Measurements from ENCODE around the gene MFRP.

The MFRP gene

DNA sequence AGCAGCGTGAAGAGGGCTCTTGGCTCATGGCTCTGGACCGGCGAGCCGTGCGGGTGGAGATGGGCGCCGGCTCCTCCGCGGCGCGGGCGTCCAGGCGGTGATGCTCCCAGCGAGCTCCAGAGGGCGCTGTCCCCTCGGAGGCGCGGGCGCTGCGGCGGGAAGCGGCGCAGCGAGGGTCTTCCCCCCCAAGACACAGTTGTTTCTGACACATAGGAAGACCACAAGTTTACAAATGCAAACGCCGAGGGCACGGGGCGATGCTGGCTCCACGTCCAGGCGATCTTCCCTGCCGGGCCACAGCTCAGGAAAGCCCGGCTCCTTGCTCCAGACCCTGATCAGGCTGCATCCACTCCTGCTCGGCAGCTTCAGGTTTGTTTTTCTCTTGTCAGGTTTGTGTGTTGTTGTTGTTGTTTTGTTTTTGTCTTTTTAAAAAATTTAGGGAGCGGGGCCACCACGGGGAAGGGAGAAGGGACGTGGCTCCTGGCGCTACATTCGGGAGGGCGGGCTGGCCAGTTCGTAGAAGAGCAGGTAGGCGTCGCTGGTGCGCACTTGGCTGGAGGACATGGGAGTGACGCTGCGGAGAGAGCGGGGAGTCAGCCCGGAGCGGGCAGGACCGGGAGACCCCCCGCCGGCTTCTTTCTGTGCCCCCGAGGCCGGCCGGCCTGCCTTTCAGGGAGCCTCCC lies 10.0 kb upstream of the MFRP start:
- DNase-seq = no peak

DNA sequence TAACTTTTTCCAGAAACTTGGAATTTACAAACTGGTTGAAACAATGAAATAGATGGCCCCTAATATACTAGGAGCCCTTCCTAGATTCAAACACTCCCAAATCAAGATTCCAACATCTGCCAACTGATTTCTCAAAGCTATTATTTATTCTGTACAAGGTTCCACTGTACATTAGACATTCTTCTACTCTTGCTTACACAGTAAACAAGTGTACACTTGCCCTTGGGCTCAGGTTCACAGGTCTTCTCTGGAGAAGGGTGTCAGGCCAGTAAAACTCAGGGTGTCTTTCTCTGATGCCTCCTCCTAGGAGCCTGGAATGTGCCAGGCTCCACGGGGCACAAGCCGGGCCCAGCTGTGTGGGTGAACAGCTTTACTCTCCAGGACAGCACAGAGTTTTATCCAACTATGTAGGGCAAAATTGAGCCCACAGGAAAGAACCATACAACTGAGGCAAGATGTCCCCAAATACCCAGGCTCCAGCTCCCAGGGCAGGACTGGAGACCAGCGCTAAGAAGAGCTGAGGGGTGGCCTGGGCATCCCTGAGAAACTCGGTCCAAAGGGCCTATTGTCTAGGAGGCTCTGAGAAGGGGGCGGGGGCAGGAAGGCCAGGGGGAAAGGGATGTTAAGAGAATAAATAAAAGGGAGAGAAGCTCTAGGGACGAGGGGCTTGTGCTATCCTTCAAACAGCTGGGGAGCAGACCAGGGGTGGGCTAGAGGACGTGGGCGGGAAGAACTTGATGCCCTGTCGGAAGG lies 8.8 kb upstream of the MFRP start:
- no peak for DNase-seq

DNA sequence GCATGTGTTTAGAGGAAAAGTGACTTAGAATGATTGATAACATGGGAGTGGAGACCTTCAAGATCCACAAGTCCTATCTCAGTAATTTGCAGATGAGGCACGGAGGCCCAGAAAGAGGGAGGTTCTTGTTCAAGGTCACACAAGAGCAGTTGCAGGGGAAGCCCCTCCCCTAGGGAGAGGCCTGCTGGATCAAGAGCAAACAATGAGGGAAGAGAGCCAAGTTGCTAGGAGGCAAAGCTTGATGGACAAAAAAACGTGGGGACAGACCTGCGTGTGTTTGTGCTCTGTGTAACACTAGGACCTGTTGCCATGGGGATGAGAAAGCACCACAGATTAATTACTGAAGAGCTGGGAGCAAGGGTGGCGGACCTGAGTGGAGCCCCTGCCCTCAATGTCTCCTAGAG lies 6.4 kb upstream of the MFRP start:
- DNase-seq = peak; percentile 91

DNA sequence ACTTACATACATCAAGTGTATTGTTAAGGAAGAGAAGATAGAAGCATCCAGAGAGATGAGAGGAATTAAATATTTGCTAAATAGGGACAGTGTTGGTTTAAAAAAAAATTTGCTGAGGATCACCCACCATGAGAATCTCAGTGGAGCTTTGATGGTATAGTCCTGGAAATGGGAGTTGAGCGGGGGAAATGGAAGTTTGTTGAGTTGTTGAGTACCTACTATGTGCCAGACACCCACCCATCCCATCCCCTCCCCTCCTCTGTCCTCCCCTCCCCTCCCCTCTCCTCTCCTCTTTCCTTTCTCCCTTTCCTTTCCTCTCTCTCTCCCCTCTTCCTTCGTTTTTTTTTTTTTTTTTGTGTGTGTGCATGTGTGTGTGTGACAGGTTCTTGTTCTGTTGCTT lies 4.7 kb upstream of the MFRP start:
- no peak for DNase-seq

DNA sequence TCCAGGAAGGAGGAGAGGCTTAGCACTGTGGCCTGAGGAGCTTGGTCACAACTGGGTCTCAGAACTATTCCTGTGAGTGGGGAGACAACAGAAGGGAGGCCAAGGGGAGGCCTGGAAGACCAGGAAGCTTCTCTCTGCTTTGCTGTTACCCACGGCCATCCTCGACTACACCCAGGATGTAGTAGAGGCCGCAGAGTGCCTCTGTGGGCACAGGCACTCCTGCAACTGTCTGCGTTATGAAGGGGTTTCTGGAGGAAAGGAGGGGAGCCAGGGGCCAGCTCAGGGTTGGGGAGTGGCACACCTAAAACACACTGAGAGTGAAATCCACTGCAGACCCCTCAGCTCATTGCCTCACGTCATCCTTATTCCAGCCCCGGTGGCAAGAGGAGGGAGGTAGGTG lies 3.8 kb upstream of the MFRP start:
- no peak for DNase-seq

DNA sequence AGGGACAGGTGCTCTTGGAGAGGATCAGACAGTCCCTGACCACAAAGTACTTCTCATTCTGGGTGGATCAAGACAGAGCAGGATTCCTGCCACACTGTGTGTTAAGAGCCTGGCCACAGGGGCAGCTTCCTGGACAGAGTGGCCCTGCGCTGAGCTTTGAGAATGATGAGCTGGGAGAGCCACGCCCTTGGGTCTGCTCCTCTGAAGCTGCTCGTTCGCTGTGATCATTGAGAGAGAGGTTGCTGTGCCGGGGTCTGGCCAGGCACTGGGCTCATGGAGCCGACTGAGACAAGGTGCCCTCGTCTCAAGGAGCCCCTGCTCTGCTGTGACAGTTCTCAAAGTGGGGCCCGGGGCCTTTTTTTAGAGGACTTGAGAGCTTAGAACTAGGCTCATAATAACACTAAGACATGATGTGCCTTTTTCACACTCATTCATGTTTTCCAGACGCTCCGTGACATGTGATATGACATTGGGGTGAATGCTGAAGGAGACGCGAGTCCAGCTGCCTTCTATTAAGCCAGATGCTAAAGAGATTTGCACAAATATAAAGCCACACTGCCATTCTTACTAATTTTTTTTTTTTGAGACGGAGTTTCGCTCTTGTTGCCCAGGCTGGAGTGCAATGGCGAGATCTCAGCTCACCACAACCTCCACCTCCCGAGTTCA lies 1.6 kb upstream of the MFRP start:
- DNase-seq = no peak

DNA sequence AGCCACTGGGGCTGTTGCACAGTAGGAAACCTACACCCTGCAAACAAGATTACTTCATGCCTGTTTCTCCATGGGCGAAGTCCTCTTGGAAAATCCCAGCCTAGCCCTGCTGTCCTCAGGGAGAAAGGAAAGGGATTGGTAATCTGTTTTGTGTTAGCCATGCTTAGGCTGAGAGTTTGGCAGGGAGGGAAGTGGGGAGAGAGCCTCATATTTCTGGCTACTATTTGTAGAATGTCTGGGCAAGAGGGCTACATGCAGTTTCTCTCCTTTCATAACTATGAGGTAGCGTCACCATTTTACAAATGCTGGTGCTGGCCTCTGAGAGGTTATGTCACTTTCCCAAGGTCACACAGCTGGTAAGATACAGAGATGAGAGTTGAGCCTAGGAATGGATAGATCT lies 737 bp upstream of the MFRP start:
- DNase-seq = no peak

DNA sequence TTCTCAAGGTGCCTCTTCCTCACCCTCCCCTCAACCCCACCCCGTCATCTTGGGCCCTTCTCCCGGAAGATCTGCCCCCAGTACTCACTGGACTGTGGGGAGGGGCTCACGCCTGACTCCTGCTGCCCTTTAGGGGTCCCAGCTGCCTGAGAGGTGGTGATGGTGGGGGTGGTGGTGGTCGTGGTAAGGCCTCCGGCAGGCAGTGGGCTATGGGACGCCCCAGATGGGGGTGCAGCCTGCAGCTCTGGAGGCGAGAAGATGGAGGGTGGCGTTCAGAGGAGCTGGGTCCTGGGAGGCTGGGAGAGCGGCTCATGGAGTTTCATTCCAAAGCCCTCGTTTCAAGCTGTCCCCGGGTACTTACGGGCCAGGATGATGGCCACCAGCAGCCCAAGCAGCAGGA lies 820 bp downstream of the MFRP start:
- DNase-seq = no peak

DNA sequence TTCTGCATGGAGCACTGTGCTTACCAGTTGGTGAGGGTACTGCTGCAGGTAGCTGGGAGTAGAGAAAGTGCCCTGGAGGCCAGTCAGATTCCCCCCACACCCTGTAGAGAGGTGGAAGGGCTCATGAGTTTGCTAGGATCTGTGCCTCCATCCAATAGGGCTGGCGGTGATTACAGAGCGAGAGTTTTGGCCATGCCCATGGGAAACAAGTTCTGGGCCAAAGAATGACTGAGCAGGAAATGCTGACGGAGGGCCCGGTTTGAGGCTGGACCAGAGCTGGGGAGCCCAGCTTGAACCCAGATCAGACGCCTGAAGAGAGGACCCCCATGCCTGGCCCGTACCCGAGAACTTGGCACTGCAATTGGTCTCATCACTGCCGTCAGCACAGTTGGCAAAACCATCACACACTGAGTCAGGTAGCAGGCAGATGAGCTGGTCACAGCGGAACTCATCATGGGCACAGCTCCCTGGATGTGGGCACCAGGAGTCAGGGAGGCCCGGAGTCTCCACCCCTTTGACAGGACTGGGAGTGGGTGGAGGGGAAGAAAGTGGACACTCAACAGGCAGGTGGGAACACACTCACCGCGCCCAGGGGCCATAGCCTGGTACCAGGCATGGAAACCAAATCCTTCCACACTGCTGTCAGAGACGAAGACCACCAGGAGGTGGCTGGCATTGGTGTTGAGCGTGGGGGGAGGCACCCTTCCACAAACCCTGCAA lies 2.1 kb downstream of the MFRP start:
- DNase-seq = no peak

DNA sequence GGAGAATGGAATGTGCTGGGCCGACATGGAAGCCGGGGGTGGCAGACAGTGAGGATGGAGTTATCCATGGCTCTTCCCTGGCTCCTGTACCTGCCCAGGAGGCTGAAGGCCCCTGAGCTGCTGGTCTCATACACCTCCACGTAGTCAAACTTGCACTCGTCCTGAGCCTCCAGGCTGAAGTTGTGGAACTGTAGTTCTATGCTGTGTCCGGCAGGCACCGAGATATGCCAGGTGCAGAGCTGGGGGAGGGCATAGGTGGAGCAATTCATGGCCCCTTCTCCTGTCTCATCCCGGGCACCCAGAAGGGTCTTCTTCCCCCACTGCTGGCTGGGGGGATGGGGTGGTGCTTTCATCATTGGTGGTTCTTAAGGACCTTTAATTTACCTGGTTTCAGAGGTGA lies 2.8 kb downstream of the MFRP start:
- DNase-seq = no peak

DNA sequence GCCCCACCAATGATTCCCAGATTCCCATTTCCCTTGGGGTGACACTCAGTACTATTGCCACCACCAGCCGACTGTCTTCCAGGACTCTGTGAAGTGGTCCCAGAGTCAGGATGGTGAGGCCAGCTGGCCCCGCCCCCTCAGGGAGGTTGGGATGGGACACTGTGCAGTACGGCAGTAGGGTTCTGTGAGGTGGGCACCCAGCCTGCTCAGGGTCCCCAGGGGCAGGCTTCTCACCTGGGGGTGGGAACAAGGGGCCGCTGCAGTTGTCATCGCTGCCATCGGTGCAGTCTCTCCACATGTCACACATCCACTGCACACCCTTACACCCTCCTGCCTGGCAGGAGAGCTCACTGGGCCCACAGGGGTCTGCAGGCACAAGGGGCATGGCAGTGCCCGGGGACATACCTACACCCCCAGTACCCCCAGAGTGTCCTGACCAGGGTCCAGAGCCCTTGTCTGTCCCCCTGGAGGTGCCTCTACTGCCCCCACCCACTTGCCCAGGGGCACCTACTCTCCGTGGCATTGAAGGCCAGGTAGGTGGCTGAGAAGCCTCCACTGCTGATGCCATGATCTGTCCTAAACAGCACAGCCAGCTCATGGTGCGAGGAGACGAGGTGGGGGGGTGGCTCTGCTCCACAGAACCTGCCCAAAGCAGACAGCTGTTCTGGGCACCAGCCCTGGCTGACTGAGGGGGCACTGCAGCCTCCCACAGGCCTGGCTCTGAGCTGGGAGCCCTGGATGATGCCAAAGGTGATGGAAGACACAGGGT lies 4.0 kb downstream of the MFRP start:
- DNase-seq = no peak

DNA sequence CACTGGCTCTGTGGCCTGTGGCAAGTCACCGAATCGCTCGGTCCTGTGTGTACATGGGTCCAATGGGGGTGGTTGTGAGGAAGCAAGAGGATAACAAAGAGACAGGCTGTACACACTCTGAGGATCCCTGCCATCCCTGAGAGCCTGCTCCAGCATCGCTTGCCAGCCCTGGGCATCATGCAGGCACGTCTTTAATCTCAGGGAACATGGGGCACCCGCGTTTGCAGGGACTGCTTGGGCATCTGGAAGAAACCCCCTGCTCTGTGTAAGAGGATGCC lies 4.5 kb downstream of the MFRP start:
- no peak for DNase-seq

DNA sequence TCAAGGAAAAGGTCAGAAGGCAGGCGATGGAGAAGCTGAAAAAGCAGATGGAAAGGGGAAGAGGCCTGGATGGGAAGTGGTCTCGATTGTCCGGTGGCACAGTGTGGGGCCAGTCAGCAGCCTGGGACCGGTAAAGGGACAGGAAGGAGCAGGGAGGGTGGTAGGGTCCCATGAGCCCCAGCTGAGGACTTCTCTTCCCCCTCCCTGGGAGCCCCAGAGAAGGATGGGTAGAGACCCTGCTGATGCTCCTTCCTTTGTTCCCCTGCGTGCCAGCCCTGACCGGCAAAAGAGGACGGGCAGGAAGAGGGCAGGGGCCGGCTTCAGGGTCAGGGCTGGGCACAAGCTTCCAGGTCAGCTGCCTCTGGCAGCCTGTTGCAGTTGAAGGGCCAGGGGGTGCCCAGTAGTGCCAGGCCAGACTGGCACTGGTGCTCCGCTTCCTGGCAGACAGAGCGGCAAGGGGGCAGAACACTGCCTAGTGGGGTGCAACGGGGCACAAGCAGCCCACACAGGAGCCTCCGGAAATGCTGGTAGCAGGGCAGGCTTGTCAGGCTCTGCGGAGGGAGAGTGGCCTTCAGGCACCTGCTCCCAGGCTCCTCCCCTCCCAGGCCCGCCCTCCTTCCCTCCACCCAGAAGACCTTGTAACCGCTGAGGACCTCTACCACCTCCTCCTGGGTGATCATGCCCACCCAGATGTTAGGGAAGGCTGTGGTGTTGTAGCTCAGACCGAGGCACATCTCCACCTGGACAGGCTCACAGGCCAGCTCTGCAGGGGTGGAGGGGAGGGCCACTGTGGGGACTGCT lies 5.1 kb downstream of the MFRP start:
- no peak for DNase-seq

DNA sequence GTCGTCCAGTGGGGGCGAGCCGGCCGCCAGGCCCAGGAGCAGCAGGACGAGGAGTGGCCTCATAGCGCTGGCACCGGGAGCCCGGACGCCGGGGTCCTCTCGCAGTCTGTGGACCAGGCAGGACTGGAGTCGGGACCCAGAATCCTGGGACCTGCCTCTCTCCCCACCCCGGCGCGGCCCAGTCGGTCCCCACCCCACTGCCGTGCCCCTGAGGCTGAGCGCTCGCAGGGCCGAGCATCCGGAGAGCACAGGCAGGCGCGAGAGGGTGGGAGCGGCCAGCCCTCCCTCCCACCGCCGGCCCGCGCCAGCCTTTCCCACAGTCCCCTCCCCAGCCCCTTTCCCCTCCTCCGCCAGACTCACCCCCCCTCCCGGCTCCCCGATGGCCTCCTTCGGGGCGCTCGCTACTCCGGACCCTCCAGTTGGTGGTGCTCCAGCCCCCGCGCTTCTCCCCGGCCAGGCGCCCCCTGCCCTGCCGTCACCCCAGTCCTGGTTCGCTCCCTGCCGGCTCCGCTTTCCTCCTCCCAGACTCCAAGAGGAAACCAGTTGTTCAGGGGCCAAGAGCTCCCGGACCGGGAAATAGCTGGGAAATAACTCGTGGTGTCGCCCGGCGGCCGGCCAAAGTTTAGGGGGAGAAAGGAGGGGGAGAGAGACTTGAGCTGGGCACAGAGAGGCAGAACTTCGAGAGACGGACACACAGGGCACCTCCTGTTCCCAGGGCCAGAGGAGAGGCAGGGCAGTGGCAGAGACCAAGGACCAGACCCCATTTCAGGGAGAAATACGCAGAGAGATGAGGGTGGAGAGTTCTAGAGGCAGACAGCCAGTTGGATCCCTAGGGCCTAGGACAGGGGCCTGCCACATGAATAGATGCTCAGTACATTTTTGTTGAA lies 5.9 kb downstream of the MFRP start, which contains the start of gene C1QTNF5:
C1QTNF5 (minus strand) TSS at position 549 of the 887 bp plus-strand sequence; CDS start at position 63, 486 bp downstream.
- DNase-seq = no peak

DNA sequence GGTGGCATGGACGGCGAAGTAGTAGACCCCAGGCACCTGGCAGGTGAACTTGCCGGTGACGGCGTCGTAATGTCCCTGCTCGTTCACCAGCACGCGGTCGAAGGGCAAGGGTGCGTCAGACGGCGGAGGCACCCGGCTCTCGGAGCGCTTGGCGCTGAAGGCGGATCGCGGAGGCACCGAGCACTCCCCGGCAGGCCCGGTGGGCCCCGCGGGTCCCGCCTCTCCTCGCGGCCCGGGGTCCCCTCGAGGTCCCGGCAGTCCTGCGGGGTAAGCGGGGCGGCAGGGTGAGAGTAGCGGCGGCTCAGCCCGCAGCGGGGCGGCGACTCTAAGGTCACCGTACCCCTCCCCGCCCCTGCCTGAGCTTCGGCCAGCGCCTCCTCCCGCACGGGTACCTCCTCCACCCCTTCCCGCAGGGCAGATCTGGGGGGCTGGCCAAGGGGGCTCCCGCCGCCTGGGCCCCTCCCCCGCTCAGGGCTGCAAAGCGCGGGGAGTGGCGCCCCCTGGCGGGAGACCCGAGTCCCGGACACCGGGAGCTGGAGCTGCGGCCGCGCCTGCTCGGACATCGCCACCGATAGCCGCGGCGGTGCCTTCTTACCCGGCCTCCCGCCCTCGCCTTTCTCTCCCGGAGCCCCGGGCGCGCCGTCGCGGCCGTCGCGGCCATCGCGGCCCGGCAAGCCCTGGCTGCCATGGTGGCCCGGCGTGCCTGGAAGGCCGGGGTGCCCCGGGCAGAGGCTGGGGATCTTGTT lies 6.7 kb downstream of the MFRP start:
- DNase-seq = peak; percentile 80

DNA sequence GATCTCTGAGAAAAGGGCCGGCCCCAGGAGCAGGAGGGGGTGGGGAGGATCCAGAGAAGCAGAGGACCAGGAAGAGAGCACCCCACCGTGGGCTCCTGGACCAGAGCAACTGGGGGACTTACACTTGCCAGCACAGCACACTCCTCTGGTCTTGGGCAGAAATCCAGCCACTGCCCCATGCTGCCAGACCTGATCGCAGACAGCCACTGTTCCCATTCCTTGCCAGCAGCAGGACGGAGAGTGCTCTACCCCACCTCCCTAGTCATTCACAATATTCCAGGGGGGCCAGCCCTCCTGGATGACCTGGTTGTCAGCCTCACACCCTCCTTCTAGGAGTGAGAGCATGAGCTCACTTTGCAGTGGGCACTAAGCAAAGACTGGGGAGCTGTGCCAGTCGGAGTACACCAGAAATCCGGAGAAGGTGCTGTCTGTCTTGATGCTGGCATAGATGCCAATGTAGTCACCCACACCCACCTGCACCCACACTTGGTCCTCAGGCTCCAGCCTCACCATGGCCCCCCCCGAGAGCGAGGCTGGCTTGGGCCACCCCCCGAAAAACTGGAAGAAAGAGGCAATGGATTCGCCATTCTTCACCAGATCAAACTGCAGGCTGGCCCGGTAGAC lies 7.4 kb downstream of the MFRP start:
- DNase-seq = no peak

DNA sequence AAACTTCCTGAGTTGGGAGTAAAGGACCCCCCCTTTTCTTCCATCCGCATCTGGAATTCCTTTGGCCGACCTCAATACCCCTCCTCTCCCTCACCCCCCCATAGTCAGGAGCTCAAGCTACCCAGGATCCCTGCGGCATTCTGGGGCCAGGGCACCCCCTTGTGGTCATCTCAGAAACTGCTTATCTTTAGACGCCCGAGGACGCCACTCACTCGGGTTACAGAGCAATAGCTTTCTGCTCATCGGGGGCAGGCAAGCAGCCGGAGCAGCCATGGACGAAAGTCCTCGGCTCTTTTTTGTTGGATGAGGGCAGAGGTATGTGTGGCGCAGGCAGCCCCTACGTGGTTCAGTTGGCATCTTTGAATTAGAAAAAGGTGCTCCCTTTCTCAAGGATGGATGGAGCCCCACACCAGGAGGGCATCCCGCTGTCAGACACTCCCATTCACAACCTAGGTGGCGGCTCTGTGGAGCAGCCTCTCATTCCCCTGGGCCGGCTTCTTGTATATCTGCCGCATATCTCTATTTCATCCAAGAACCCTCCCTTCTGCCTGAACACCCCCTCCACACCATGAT lies 8.1 kb downstream of the MFRP start:
- DNase-seq = peak; percentile 84

DNA sequence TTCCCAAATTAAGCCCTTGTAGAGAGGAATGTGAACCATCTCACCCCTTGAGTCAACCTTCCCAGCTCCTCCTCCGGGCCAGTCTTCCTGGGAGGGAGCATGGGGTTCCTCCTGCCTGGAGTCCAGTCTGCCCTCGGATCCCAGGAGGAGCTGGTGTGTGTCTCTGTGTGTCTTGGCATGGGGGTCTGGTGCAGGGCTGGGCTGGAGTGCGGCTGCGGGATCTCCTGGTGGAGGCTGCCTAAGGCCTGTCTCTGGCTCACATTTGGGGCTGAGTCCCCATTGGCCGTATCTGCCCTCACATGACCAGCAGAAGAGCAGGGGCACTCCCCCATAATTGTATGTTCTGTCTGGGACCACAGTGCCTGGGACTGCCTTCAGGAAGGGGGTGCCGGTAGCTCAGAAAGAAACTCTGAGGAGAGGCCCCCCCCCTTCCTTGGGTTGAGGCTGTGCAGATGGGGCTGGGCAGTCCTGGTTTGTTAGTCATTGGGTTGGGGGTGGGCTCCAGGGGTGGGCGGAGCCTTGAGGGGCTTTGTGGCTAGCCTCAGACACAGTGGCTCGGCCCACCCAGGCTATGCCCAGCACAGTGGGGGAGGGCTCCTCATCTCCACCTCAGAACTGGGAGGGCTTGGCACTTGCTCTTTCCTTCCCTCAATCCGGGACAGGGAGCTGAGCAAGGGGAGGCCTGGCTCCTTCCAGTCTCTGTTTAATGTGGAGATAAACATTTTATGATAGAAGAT lies 8.8 kb downstream of the MFRP start:
- no peak for DNase-seq
